GM19193 (cell line): Measurements from ENCODE around the gene FNDC8.

Experiments used
- POLR2A ChIP-seq: IDR thresholded peaks from 4 replicates; pipeline ENCODE4 v1.6.1; 2011; ENCODE audit not compliant: insufficient read depth, insufficient read length; ENCODE audit errors: extremely low read depth

Gene FNDC8

DNA sequence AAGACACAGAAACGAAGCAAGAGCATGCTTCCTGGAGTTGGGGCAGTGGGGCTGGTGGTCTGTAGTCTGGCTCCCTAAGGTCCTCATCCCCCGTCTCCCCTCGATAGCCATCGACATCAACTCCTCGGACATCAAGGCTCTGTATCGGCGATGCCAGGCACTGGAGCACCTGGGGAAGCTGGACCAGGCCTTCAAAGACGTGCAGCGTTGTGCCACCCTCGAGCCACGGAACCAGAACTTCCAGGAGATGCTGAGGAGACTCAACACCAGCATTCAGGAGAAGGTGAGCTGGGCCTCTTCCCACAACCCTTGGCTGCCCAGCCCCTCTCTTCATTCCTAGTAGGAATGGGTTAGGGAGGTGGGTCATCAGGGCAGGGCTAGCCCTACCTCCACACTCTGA is 28.5 kb downstream of the FNDC8 start:
- no peak for TF ChIP-seq POLR2A

GRCh38 chr17:35152421-35153140 is 31.2 kb downstream of the FNDC8 start:
- TF ChIP-seq POLR2A: no peak

- TF ChIP-seq POLR2A: no peak
These were observed 33.1 kb downstream of the FNDC8 start for GRCh38 chr17:35154196-35155165.

GRCh38 chr17:35155246-35155645 is 33.8 kb downstream of the FNDC8 start:
- no peak for TF ChIP-seq POLR2A

GRCh38 chr17:35159940-35160339 is 38.5 kb downstream of the FNDC8 start:
- TF ChIP-seq POLR2A: no peak

DNA sequence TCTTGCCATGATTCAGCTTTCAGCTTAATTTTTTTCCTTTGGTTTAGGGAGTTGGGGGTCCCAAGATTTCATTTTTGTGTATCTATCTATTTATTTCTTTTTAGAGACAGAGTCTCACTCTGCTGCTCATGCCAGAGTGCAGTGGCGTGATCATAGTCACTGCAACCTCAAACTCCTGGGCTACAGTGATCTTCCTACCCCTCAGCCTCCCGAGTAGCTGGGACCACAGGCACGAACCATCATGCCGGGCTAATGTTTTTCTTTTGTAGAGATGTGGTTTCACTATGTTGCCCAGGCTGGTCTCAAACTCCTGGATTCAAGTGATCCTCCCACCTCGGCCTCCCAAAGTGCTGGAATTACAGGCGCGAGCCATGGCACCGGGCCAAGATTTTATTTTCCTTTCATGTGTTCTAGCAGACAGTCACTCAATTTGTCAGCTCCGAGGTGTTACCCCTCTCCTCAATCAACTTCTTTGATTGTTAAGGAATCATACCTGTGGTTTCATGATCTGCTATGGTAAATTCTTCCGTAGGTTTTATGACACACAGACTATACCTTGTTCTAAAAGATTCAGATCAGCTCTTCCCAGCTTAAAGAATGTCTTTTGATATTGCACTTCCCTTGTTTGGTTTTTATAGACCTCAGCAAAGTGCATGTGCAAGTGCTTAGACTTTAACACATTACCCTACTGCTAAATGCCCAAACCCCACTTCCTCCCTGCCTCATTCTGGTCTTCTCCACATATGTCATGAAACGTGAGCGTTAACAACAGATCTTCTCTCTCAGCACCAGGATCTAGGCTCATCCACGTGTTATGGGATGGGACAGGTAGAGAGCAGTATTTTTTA is 39.2 kb downstream of the FNDC8 start:
- no peak for TF ChIP-seq POLR2A

DNA sequence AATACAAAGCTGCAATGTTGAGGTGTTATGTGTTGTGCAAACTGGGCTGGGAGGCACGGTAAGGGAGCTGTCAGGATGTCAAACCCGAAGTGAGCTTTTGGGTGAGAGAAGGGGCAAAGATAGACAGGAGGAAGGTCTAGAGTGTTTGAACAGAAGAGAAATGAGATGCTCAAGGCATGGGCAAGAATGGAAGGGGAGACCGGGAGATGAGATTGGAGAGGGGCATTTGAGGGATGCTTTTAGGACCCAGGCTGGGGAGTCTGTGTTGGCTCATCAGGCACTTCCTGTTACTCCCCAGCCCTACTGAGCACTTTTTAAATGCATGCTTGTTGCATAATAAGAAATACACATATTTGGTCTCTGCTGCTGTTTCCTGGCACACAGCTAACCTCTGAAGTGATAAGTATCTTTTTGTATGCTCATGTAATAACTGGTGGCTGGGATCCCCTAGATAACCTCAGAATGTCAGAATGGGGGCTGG is 39.9 kb downstream of the FNDC8 start:
- no peak for TF ChIP-seq POLR2A

- no peak for TF ChIP-seq POLR2A
These were observed 41.3 kb downstream of the FNDC8 start for GRCh38 chr17:35162755-35163154.

DNA sequence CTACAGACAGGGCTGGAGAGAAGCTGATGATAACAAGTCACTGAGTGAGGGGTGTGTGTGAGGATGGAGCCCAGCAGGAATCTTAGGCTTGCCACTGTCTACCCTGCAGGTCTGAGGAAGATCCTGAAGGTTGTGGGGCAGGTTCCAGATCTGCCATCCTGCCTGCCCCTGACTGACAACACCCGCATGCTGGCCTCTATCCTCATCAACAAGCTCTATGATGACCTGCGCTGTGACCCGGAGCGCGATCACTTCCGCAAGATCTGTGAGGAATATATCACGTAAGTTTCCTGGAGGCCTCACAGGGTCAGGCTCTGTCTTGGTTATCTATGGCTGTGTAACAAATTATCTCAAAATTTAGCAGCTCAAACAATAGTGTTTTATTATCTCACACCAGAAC is 42.5 kb downstream of the FNDC8 start:
- TF ChIP-seq POLR2A: no peak

- TF ChIP-seq POLR2A: no peak
These were observed 43.3 kb downstream of the FNDC8 start for GRCh38 chr17:35164716-35165115.

GRCh38 chr17:35166526-35166925 is 45.1 kb downstream of the FNDC8 start:
- no peak for TF ChIP-seq POLR2A

DNA sequence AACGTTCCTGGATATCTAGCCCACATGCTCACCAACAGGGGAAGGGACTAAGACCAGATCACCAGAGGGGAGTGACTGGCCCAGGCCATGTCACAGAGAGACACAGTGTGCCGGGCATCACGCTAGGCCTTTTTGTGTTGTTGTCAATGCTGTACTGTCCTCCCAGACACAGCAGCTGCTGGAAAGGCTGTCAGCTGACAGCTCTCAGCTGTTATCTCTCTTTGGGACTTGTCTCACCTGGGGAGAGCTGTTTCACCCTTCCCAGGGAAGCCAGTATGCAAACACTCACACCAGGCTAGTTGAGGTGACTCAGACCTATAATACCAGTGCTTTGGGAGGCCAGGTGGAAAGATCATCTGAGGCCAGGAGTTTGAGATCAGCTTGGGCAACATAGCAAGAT is 45.6 kb downstream of the FNDC8 start:
- no peak for TF ChIP-seq POLR2A

DNA sequence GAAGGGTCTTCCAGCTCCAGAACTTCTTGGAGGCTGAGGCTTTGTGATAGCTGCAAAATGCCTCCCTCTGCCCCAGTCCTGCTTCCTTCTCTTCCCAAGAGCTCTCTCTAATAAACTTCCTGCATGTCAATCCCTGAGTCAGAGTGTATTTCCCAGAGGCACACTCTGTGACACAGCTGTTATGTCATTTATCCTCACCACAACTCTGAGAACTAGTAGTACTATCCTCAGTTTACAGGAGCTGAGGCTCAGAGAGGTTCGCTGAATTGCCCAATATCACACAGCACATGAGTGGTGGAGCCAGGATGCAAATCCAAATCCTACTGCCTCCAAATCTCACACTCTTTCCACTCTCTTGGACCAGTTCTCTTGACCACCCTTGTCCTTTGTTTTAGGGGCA is 46.3 kb downstream of the FNDC8 start:
- no peak for TF ChIP-seq POLR2A

GRCh38 chr17:35169835-35170363 is 48.5 kb downstream of the FNDC8 start:
- no peak for TF ChIP-seq POLR2A
